ENCODE results near the gene RC3H2.
"Not testable (repeated sequence)": the region's sequence is repeated elsewhere in the genome, so short reads cannot be mapped to it uniquely, and the experiment has no call there.

The RC3H2 gene

GRCh38 chr9:122936464-122936863, 31.3 kb upstream of the RC3H2 start:
- TF ChIP-seq ZNF274 (IDR thresholded peaks at IDR 0.05; ENCODE audit: low read depth, low read length): no peak
- no peak overlapping the region for H3K4me3 ChIP-seq (ENCODE audit: low read length)

DNA sequence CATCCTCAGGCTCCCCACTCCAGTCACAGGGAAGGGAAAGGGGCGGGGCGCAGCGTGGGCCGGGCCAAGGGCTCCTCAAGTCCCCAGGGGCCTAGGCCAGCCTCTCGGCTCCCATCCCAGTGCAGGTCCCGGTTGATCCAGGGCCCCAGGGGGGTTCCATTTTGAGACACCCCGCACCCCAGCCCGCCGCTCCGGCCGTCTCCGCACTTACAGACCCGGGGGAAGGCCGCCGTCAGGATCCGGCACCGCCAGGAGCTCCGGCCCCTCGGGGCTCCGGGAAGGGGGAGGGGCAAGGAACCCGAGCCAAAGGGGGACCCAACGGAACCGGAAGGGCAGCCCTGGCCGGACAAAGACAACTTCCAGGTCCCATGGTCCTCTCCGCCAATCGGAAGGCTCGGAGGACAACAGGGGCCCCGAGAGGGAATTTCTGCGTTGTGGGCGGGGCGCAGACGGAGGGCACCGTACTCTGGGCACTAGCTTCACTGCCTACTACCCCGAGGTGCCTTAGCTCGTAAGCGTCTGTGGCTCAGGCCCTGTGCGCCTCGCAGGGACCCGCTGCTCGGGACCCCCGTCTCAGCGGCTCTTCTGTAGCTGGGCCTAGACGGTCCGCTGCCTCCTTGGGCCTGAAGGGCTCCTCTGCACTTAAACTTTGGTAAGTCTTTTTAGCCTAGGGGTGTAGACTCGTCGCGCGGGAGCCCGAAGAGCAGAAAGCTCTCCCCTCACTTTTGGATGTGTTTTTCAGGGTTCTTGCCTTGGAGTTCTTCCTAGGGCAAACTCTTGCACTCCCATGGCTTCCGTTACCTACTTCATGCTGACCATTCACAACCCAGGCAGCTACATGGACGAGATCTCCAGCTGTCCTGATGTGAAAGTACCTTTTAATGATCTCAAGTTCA, 26.3 kb upstream of the RC3H2 start, which contains the start of gene ZBTB26:
ZBTB26 (minus strand) TSS at position 287 of the 896 bp plus-strand sequence. CDS start 11,578 bp downstream, outside the sequence.
- peak within 1 kb of the TSS; percentile 86 for H3K4me3 ChIP-seq (ENCODE audit: low read length)
- TF ChIP-seq ZNF274 (IDR thresholded peaks at IDR 0.05; ENCODE audit: low read depth, low read length): no peak

- TF ChIP-seq ZNF274 (IDR thresholded peaks at IDR 0.05; ENCODE audit: low read depth, low read length): no peak
- H3K4me3 ChIP-seq (ENCODE audit: low read length): peak overlapping the region; percentile 86
These were observed 25.5 kb upstream of the RC3H2 start for GRCh38 chr9:122930541-122931225.

GRCh38 chr9:122929796-122930354, 24.7 kb upstream of the RC3H2 start:
- H3K4me3 ChIP-seq (ENCODE audit: low read length): no peak overlapping the region
- TF ChIP-seq ZNF274 (IDR thresholded peaks at IDR 0.05; ENCODE audit: low read depth, low read length): no peak

- H3K4me3 ChIP-seq (ENCODE audit: low read length): no peak overlapping the region
These were observed 18.8 kb upstream of the RC3H2 start for GRCh38 chr9:122923947-122924346.

DNA sequence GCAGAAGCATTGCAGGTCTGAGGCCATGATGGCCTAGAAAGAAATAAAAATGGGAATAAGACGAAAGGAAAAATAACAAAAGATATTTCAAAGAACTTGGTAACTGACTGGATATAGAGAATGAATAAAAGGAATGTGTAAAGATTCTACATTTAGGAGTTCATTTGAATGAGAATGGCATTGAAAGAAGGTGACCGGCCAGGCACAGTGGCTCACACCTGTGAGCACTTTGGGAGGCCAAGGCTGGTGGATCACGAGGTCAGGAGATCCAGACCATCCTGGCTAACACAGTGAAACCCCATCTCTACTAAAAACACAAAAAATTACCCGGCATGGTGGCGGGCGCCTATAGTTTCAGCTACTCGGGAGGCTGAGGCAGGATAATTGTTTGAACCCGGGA, 17.6 kb upstream of the RC3H2 start:
- no peak for TF ChIP-seq ZNF274 (IDR thresholded peaks at IDR 0.05; ENCODE audit: low read depth, low read length)
- H3K4me3 ChIP-seq (ENCODE audit: low read length): no peak overlapping the region

More at GRCh38 chr9:122923947-122924346, 18.8 kb upstream of the RC3H2 start:
- no peak for TF ChIP-seq ZNF274 (IDR thresholded peaks at IDR 0.05; ENCODE audit: low read depth, low read length)

- no peak overlapping the region for H3K4me3 ChIP-seq (ENCODE audit: low read length)
- TF ChIP-seq ZNF274 (IDR thresholded peaks at IDR 0.05; ENCODE audit: low read depth, low read length): no peak
These were observed 13.2 kb upstream of the RC3H2 start for GRCh38 chr9:122918310-122918709.

GRCh38 chr9:122912964-122913673, 8.0 kb upstream of the RC3H2 start, which contains the start of gene ZBTB6:
ZBTB6 (minus strand) TSS chr9:122913323; CDS start chr9:122912072, 1,251 bp downstream.
- no peak for TF ChIP-seq ZNF274 (IDR thresholded peaks at IDR 0.05; ENCODE audit: low read depth, low read length)
- H3K4me3 ChIP-seq (ENCODE audit: low read length): peak within 1 kb of the TSS; percentile 64

GRCh38 chr9:122912671-122912963, 7.5 kb upstream of the RC3H2 start:
- TF ChIP-seq ZNF274 (IDR thresholded peaks at IDR 0.05; ENCODE audit: low read depth, low read length): no peak
- H3K4me3 ChIP-seq (ENCODE audit: low read length): peak overlapping the region; percentile 64

DNA sequence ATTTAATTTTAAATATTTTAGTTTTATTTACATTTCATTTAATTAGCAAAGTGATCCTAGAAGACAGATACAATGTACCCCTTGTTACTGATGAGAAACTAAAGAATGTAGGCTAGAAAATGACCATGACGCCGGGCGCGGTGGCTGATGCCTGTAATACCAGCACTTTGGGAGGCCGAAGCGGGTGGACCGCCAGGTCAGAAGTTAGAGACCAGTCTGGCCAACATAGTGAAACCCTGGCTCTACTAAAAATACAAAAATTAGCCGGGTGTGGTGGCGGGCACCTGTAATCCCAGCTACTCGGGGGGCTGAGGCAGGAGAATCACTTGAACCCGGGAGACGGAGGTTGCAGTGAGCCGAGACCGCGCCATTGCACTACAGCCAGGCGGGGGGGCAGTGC, 963 bp upstream of the RC3H2 start:
- not testable (repeated sequence) for H3K4me3 ChIP-seq (ENCODE audit: low read length)

- H3K4me3 ChIP-seq (ENCODE audit: low read length): peak overlapping the region; percentile 94
- no peak for TF ChIP-seq ZNF274 (IDR thresholded peaks at IDR 0.05; ENCODE audit: low read depth, low read length)
These were observed 715 bp downstream of the RC3H2 start for GRCh38 chr9:122904466-122904822.

DNA sequence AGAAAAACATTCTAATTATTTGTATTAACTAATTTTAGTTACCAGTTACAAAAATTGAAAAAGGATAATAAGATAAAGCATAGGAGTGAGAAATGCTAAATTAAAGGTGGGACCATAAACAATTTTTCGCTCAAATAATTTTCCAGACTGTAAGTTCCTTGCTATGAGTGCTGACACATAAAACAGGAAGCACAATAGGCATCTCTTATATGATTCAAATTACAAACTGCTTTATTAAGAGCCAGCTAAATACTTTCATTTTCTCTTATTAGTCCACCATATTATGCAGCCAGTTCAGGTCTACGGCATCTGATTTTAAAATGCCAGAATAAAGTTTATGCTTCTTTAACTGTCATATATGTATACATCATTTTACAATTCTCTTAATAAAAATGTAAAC, 4.4 kb downstream of the RC3H2 start:
- TF ChIP-seq ZNF274 (IDR thresholded peaks at IDR 0.05; ENCODE audit: low read depth, low read length): no peak
- H3K4me3 ChIP-seq (ENCODE audit: low read length): peak overlapping the region; percentile 21; the same call in 1 of the 2 replicates

- TF ChIP-seq ZNF274 (IDR thresholded peaks at IDR 0.05; ENCODE audit: low read depth, low read length): no peak
- H3K4me3 ChIP-seq (ENCODE audit: low read length): no peak overlapping the region
These were observed 7.2 kb downstream of the RC3H2 start for GRCh38 chr9:122897969-122898368.

- H3K4me3 ChIP-seq (ENCODE audit: low read length): no peak overlapping the region
- no peak for TF ChIP-seq ZNF274 (IDR thresholded peaks at IDR 0.05; ENCODE audit: low read depth, low read length)
These were observed 16.7 kb downstream of the RC3H2 start for GRCh38 chr9:122888480-122888879.

Data from GM08714 (cell line).